ENCODE data around the gene EEFSEC.

- no peak for TF ChIP-seq EZH2phosphoT487 (IDR thresholded peaks at IDR 0.05)
- no peak for TF ChIP-seq CTCF (IDR thresholded peaks at IDR 0.05)
- no peak for TF ChIP-seq EZH2 (IDR thresholded peaks at IDR 0.05)
These were observed 98.8 kb downstream of the EEFSEC start for GRCh38 chr3:128252083-128252482.
